Stimulated activated CD4-positive, alpha-beta T cell treated with anti-CD3 and anti-CD28 coated beads, Interleukin-15, amount 100 ng/mL, for 48 hours (primary cell): ENCODE measurements around the gene CLIC4.
"Not testable (repeated sequence)": the region's sequence is repeated elsewhere in the genome, so short reads cannot be mapped to it uniquely, and the experiment has no call there.

Source experiments
- DNase-seq, 2 donors: peaks; one replicate each; pipeline ENCODE4 v3.0.0-alpha.2; 2020; ENCODE audit warnings: low read depth in 2 of 2

CLIC4 gene

DNA sequence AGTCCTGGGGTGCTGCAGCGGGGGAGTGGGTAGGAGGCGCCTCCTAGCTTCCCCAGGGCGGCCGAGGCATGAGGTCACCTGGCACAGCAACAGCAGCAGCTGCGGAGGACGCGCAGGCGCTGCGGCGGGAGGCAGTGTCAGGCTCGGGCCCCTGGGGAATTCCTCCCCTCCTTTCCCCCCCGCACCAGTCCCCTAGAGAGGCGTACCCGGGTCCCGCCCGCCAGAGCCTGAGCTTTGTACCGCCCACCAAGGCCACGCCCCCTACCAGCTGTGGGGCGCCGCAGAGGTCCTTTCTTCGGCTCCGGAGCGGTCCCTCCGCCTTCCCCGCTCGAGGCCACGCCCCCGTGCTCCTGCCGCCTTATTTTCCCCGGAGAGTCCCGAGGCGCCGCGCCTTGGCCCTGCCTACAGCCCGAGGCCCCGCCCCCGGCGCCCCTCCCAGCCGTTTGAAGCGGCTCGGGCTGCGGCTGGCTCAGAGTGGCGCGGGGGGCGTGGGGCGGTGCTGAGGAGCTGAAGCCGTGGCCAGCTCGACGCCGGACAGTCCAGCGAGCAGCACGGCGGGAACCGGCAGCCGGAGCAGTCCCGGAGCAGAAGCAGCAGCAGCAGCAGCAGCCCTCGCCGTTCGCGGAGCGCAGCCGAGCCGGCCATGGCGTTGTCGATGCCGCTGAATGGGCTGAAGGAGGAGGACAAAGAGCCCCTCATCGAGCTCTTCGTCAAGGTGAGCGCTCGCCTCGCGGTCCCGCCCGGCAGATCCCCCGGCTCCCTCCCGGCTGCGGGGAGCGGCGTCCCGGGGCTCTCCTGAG is at the start of gene CLIC4:
TSS of gene CLIC4 (plus strand) at position 537 of the 800 bp plus-strand sequence. CDS start at position 644, 107 bp downstream.
- DNase-seq, result peak; percentile 97 to 100

DNA sequence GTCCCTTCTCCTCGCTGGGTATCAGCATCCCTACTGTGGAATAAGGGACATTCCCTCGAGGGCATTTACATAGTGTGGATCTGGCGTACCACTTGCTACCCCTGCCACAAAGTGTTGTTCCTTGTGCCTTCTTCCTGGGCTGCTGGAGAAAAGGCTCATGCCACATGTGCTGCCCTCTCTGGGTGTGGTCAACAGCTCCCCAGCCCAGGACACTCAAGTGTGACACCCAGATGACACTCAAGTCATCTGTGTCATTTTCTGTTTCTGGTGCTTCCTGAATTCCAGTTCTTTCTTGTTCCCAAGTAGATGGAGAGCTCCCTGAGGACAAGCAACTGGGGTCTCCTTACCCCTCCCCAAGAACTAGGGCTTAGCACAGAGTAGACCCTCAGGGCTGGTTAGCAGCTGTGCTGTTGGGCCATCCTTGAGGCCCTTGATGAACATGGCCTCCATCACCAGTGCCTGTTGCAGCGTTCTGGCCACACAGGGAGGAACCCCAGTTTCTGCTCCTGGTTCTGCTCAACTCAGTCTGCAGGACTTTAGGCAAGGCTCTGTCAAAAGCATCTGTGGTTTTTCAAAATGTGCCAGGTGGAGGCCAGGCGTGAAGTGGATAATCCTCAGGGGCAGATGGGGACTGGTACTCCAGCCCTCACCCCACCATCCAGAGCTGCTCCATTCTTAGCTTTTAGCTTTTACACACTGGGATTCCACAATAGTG is 49.0 kb upstream of the CLIC4 start:
- no peak for DNase-seq

GRCh38 chr1:24696756-24697330 is 48.4 kb upstream of the CLIC4 start:
- DNase-seq, result no peak

GRCh38 chr1:24697453-24698001 is 47.7 kb upstream of the CLIC4 start:
- DNase-seq, result not testable (repeated sequence)

DNA sequence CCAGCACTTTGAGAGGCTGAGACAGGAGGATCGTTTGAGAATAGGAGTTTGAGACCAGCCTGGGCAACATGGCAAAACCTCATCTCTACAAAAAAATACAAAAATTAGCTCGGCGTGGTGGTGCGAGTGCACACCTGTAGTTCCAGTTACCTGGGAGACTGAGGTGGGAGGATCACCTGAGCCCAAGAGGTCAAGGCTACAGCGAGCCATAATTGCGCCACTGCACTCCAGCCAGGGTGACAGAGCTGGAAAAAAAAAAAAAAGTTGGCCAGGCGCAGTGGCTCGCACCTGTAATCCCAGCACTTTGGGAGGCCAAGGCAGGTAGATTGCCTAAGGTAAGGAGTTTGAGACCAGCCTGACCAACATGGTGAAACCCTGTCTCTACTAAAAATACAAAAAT is 46.9 kb upstream of the CLIC4 start:
- not testable (repeated sequence) for DNase-seq

DNA sequence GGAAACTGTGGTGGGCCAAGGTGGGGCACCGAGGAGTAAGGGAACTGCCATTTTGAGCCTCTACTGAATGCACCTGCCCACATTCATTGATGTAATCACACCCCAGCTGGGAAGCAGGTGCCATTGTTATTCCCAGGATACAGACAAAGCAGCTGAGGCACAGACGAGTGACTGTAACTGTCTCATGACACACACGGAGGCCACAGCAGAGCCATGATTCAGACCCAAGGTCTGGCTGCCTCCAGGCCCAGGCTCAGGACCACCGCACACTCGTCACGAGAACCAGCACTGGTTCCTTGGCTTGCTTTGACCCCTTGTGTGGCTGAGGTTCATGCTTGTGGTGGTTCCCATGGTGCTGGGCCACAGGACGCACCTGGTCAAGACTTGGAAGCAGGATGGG is 45.6 kb upstream of the CLIC4 start:
- no peak for DNase-seq

DNA sequence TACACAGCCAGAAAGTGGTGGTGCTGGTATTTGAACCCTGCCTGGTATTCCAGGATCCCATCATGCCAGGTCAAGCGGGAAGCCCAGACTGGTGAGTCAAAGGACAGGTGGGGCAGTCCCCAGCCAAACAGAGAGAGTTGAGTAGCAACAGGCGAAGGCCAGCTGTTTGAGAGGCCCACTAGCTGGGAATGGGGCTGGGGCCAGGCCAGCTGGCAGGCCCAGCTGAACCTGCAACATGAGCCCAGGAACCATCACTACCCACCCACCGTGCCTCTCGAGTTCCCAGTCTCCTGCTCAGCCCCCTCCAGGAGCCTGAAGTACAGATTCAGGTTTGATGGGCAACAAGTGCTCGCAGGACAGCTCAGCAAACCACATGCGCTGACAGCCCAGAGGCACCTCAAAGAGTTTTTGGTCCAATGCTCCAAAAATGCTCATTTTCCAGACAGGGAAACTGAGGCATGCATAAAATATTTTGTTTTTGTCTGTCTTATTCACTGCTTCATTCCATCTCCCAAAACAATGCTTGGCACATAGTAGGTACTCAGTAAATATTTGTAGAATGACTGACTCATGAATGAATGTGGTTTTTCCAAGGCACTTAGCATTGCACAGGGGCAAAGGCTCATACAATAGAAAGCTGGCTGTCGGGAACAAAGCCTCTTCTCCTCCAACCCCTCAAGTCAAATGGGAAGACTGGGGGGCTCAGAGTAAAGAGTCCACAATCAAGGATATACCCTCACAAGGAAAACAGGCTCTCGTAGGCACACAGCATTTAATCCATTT is 42.5 kb upstream of the CLIC4 start:
- DNase-seq, result no peak

GRCh38 chr1:24704411-24705259 is 40.6 kb upstream of the CLIC4 start:
- DNase-seq, result no peak

DNA sequence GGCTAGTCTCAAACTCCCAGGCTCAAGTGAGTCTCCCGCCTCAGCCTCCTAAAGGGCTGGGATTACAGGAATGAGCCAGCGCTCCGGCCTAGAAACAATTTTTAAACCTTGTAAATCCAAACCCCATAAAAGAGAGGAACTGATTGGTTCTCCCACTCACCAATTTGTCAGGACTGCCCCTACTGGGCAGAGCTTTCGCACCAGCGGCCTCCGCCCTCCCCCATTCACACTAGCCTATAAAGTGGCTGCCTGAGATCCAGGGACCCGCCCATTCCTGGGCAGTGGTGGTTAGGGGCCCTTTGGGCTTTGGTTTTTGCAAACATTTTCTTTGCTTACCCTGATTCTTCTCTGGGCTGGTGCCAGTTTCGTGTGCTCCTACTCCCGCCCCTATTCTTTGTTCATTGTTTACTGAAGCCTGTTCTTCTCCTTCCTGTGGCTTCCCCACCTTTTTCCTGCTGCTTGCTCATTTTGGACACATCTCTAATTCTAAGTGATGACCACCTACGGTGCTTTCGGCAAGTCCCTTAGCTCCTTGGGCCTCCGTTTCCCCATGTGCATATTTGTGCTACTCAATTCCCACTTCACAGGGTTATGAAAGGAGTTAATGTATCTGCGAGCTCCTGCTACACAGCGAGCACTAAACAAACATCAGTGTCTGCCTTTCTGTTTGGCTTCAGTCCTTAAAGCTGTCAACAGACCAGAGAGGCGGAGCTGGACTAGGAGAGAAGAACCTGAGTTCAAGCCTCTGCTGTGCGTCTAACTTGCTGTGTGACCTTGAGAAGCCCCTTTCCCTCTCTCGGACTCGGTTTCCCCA is 39.8 kb upstream of the CLIC4 start:
- DNase-seq, result peak in 1 of 2 donors; percentile 12

DNA sequence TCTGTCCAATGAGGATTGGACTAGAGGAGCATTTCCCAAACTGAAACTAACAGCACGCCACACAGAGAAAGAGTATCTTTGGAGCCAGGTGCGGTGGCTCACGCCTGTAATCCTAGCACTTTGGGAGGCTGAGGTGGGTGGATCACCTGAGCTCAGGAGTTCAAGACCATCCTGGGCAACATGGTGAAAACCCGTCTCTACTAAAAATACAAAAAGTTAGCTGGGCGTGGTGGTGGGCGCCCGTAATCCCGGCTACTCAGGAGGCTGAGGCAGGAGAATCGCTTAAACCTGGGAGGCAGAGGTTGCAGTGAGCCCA is 39.2 kb upstream of the CLIC4 start:
- DNase-seq, result not testable (repeated sequence)

GRCh38 chr1:24707687-24708086 is 37.6 kb upstream of the CLIC4 start:
- no peak for DNase-seq

DNA sequence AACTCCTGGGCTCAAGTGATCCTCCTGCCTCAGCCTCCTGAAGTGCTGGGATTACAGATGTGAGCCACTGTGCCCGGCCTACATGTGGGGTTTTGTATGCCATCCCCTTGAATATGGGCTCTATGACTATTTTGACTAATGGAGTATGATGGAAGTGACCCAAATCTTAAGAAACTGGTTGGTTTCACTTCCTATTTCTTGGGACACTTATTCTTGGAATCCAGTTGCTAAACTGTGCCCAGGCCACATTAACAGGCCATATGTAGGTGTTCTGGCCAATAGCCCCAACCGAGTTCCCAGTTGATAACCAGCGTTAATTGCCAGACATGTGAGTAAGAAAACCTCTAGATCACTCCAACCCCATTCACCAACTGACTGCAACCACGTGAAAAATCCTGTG is 36.3 kb upstream of the CLIC4 start:
- no peak for DNase-seq

DNA sequence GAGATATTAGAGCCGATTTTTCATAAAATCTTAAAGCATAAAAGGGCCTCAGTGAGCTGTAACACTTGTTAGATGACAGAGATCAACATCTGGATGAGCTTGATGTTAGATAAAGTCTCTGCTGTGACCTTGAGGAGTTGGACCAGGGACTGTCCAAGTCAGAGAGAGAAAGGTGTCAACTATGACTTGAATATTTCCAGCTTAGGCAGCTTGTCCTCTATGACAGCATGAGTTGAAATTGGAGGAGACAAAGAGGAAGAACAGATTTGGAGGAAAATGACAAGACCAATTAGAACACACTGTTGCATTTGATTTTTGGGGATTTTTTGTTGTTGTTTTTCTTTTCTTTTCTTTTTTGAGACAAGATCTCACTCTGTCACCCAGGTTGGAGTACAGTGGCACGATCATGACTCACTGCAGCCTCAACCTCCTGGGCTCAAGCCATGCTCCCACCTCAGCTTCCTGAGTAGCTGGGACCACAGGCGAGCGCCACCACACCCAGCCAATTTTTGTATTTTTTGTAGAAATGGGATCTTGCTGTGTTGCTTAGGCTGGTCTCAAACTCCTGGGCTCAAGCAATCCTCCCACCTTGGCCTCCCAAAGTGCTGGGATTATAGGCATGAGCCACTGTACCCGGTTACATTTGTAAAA is 35.3 kb upstream of the CLIC4 start:
- no peak for DNase-seq

DNA sequence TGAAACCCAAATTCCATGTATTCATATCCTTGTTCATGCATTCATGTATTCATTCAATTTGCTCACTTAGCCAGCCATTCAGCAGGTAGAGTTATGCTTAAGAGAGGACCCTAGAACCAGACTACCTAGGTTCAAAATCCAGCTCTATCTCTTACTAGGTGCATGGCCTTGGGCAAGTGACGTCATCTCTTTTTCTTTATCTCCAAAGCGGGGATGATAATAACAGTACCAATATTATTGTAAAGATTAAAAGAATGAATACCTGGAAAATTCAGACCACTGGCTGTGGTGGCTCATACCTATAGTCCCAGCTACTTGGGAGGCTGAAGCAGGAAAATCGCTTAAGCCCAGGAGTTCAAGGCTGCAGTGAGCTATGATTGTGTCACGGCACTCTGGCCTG is 33.9 kb upstream of the CLIC4 start:
- DNase-seq, result no peak

GRCh38 chr1:24713176-24713575 is 32.1 kb upstream of the CLIC4 start:
- no peak for DNase-seq

DNA sequence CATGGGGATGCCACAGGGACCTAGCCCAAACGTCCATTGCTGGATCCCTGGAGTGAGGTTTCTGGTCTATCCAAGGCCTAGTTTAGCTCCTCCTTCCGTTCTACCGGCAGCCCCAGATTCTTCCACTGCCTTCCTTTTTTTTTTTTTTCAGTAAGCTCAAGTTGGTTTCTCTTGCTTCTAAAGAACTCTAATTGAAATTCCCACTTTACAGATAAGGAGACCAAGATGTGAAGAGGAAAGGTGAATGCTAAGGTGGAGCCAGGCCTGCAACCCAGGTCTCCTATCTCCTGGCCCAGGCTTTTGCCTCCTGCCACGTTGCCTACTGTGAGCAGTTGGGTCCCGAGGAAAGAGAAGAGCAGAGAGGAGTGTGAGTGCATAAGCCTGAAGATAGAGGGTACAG is 31.5 kb upstream of the CLIC4 start:
- DNase-seq, result no peak

- DNase-seq, result peak; percentile 25 to 37
Observed at GRCh38 chr1:24714859-24715520, 30.3 kb upstream of the CLIC4 start.

DNA sequence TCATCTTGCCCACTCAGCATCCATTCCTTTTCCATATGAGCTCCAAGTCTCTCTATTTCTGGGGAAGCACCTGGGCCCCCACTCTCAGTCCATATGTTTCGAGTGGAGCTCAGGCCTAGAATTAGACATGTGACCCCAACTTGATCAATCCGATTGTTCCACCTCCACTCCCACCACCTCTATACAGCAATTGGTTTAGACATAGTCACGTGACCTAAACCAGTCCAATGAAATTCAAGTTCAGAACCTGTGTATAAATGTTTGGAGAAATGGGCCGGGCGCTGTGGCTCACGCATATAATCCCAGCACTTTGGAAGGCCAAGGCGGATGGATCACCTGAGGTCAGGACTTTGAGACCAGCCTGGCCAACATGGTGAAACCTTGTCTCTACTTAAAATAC is 29.6 kb upstream of the CLIC4 start:
- no peak for DNase-seq
